ENCODE results near the gene GFAP.

GFAP gene

DNA sequence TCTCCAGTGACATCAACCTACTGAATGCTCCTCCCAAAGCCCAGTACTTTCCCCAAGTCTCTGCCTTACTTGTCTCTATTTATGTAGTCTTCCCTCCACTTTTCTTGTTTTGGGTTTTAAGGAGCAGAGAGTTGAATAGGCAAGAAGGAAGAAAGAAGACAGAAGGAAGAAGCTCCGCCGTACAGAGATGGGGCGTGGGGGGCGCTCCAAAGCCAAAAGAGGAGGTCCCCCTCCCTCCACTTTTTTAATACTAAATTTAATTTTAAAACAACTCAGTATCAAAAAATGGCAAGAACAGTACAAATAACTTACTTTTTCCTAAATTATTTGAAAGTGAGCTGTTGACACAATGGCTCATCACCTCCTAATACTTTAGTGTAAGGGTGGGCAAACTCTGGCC lies 20.7 kb downstream of the GFAP start:
- DNase-seq = no peak

DNA sequence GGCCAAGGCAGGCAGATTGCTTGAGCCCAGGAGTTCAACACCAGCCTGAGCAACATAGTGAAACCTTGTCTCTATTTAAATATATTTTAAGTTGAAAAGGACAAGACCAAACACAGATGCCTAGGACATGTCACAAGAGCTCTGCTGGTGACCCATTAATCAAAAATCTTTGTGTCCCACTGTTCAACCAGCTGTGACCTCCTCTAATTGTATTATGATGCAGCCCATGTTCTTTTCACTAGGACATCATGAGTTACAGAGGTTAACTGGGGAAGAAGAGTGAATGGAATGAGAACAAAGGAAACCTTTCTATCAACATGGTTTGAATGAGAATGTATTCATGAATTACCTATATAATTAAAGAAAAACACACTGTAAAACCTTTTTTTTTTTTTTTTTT lies 23.1 kb downstream of the GFAP start:
- DNase-seq = no peak

DNA sequence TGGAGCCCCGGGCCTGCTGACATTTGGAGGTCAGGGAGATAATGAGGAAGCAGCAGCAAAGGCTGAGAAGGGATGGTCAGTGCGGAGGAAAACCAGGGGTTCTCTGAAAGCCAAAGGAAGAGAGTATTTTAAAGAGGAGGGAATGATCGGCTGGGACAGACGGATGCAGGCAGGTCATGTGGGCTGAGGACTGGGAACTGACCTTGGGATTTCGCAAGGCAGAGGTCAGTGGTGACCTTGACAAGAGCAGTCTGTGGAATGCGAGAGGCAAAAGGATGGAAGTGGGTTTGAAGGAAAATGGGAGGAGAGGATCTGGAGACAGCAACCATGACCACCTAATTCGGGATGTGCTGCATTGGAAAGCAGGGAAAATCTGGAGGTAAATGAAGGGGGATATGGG lies 26.3 kb downstream of the GFAP start:
- no peak for DNase-seq

DNA sequence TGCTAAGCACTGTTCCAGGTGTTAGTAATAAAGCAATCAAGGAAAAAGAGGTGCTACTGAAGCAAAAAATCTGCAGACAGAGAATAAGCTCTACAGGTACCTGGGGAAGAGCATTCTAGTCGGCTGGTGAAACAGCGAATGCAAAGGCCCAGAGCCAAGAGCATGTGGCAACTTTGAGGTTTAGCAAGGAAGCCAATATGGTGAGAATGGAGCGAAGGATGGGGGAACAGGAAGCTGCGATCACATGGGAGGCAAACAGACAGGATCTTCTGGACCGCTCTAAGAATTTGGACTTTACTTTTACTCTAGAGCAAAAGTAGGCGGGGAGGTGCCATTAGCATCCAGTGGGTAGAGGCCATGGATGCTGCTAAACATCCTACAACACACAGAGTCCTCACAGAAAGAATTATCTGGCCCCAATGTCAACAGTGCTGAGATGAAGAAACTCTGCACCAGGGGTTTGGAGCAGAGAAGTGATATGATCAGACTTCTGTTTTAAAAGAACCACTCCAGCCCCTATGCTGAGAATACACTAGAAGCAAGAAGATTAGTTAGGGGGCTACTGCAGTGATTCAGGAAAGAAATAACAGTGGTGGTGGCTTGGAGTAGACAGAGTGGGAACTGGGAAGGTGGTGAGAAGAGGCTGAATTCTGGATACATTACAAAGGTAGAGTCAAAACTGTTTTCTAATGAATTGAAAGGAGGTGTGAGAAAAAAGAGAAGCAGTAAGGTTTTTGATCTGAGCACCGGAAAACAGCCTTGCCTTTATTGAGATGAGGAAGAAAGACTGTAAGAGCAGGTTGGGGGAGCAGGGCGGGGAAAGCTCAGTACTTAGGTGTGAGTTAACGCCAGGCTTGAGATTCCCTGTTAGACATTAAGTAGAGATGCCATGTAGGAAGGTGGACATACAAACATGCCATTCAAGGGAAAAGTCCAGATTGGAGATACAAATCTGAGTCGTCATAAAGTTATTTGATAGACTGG lies 27.0 kb downstream of the GFAP start:
- no peak for DNase-seq

DNA sequence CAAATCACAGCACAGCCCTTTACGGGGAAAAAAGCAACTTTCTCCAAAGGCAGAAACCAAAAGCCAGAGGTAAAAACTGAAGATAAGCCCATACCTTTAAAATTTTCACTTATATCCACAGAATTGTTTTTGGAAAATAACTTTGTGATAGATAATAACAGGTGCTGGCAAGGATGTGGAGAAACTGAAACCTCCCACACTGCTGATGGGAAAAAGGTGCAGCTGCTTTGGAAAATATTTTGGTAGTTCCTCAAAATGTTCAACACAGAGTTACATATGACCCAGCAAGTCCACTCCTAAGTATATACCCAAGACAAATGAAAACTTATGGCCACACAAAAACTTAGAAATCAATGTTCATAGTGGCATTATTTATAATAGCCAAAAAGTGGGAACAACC lies 28.3 kb downstream of the GFAP start:
- DNase-seq = no peak

DNA sequence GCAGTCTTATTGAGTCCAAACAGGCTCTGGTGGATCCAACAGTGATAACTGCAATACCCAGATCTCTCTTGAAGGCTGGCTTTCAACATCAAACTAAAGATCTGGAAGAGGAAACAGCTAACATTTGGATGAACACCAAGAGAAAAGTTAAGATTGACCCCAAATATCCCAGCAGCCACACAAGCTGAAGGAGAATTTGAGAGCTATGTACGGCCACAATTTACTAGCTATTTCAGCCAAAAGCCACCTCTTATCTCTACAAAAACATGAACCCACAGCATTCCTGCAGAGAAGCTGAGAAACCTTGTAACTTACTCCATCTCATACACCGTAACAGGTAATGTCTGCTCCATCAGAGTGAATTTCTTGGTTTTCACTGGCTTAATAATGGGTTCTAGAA lies 30.4 kb downstream of the GFAP start:
- no peak for DNase-seq

DNA sequence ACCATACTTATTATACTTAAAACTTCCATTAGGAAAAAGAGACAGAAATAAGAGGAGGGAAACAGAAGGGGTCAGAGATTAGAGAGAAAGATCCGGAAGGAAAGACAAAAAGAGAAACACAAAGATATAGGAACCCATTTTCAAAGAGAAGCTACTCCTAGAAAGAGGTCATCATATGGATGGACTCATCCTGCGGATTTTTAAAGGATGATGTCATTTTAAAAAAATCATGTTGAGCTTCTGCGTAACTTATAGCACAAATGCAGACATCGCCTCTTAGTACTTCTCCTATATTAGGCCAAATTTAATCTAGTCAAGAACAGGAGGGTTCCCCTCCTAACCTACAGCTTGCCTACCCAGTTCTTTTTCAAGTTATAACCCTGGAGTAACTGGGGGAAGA lies 34.2 kb downstream of the GFAP start:
- no peak for DNase-seq

DNA sequence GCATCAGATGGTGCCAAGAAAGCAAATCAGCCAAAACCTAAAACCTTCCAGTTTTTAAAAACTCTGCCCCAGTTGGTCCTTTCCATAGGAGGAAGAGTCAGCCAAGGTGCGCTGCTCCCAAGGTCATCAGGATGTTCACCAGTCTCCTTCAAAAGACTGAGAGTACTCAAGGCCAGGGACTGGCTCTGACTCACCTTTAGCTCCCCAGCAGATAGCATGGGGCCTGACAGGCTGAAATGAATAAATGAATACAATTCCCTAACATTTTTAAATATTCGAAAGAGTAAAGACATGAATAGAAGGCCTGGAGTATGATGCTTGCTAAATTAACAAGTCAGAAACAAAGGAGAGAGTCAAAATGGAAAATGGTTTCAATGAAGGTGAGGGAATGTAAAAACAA lies 35.2 kb downstream of the GFAP start:
- DNase-seq = no peak

DNA sequence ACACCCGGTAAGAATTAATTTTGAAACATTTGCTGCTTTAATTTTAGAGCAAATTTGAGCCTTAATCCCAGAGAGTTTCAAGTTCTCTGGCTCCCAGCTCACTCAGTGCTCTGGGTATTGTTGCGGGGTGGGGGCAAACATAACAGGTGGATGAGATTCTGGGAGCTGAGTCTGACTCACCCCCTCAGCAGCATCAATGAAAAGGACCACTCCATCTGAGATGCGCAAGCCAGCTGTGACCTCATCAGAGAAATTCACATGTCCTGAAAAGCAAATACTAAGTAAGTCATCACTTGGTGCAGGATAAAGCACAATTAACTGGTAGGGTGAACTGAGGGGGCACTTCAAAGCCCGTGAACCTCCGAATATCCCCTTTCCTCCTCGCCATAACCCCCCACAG lies 35.9 kb downstream of the GFAP start:
- DNase-seq = no peak

DNA sequence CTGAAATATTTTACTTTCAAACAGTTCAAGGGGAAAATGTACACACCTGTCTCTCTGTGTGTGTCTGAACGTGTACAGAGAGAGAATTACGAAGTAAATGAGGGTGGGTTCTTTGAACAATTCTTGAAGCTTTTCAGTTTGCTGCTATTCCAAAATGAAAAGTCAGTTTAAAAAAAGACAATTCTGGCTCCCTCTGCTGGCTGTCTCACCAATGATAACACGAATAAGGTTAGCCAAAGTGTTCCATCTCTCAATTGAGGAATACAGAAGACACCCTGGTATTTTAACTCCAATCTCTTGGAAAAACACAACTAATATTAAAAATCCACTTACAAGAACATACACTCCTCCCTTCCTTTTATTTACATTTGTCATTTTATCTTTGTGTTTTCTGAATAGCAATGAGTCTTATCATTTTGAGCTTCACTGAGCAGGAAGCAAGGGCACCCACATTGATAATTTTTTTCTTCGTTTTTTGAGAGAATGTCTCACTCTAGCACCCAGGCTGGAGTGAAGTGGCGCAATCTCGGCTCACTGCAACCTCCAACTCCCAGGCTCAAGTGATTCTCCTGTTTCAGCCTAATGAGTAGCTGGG lies 36.6 kb downstream of the GFAP start:
- peak; percentile 64 for DNase-seq

DNA sequence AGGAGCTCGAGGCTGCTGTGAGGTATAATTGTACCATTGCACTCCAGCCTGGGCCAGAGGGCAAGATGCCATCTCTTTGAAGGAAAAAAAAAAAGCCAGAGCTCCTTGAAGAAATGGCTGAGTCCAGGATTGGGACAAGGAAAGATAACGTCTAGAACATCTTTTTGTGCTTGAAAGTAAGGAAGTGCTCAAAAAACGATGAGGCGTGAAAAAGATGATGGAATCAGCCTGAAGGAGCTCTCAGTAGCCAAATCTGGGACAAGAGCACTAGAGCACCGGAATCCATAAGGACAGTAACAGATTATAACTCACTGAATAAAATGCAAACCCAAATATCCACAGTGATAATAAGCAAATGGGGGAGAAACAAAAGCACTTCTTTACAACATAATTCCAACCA lies 38.2 kb downstream of the GFAP start:
- no peak for DNase-seq

DNA sequence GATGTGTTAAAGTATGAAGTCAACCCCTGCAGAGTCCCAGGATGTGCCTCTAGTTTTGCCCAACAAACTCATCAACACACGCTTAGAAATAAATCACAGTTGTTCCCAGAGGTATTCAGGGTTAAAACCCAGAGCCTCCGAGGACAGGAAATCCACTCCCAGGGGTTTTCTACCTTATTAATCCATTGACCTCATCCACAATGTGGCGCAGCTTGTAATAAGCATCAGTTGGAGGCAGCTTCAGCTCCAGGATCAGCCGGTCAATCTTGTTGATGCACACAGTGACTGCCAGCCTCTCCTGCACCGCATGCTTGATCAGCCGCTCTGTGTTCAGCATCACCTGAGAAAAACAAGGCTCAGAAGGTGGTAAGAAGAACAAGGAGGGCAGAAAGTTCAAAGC lies 39.5 kb downstream of the GFAP start:
- DNase-seq = no peak

DNA sequence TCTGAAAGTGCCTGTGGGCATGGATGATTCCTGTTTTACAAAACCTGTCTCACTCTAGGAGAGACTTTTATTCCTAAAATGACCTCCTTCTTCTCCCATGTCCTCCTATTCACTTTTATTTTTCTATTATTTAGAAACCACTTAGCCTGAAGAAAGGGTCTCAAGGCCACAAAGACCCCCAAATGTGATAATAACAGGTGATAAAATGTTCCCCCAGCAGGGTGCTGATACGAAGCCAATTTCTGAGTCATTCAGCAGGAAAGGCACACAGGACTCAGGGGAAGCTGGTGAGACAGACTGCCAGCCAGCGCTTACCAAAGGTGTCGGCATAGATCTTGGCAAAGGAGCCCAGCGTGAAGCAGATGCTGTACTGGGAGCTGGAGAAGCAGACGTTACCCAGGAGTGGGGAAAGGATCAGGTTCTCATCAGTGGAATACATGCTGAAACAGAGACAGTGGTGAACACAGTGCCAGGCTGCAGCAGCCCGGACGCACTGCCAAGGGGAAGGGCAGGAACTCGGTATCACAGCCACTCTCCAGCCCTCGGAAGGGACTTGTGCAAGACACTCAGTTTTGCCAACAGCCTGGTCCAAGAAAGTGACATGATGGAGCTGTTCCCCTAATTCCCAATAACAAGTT lies 43.0 kb downstream of the GFAP start:
- peak; percentile 97 for DNase-seq

DNA sequence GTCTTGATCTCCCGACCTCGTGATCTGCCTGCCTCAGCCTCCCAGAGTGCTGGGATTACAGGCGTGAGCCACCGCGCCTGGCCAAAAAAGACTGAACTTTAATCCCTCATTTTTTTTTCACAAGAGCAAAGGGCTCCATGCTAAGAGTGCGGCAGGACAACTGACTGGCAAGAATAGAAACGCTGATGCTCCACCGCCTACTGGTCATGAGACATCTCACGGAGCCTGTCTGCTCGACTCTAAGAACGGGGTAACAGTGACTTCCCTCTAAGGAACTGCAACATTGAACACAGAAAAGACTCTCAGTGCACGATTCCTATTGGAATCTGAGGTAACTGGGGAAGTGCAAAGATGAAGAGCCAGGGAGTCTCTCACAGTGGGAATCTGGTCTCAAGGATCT lies 43.7 kb downstream of the GFAP start:
- no peak for DNase-seq

DNA sequence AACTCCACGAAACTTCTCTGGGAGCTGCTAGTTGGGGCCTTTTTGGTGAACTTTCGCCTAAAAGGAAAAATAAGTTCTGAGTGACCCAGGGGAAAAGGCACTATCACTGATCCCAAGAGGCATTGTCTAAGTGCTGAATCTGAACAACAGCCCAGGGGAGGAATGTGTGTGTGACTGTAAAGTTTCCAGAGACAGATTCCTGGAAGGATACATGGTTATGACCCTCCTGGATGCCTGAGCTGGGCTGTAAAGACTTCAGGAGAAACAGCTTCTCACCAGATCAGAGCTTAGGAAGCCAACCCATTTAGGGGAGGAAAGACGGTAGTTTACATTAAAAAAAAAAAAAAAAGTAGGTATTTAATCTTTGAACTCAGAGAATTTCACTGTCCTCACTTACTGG lies 47.5 kb downstream of the GFAP start:
- DNase-seq = no peak

DNA sequence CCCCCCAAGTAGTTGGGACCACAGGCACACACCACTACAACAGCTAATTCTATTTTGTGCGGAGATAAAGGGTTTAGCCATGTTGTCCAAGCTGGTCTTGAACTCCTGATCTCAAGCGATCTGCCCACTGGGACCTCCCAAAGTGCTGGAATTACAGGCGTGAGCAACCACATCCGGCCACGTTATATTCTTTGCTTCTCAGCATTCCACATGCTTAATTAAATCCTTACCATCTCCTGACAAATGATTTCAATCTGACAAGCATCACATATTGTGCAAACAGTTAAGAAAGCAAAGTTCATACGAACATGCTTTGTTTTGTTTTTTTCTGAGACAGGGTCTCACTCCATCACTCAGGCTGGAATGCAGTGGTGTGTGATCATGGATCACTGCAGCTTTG lies 49.4 kb downstream of the GFAP start:
- DNase-seq = no peak

DNA sequence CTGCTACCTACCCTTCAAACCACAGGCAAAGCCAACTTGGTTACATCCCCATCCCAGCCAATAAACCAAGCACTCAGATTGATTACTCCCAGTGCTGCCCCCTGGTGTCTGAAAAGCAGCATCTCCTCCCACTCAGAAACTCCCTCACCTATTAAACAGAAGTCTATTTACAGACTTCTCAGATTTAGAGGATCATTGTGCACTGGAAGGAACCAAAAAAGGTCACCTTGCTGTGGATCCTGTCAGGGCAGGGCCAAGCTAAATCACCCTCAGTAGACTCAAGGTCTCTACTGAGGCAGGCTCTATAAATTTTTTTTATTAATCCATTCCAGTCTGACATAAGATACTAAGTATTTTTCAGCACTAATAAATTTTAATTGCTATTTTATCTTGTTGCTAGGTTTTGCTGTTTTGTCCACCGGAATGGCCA lies 50.1 kb downstream of the GFAP start:
- DNase-seq = peak; percentile 74

DNA sequence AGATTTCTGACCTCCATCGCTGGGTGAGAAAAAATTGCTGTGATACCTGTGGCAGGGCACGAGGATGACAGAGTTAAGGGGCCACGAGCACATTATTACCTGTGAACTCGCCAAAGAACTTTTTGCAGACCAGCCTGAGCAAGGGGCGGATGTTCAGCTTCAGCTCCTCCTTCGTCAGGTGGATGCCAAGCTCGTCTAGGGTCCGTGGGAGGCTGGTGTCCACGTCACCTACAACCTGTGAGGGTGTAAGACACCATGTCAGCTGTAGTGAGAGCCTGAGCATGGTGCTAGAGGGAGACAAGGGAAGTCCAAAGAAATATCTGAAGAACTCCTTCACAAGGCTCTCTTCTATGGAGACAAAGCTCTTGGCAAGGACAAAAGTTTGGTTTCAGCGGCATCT lies 50.5 kb downstream of the GFAP start:
- no peak for DNase-seq

DNA sequence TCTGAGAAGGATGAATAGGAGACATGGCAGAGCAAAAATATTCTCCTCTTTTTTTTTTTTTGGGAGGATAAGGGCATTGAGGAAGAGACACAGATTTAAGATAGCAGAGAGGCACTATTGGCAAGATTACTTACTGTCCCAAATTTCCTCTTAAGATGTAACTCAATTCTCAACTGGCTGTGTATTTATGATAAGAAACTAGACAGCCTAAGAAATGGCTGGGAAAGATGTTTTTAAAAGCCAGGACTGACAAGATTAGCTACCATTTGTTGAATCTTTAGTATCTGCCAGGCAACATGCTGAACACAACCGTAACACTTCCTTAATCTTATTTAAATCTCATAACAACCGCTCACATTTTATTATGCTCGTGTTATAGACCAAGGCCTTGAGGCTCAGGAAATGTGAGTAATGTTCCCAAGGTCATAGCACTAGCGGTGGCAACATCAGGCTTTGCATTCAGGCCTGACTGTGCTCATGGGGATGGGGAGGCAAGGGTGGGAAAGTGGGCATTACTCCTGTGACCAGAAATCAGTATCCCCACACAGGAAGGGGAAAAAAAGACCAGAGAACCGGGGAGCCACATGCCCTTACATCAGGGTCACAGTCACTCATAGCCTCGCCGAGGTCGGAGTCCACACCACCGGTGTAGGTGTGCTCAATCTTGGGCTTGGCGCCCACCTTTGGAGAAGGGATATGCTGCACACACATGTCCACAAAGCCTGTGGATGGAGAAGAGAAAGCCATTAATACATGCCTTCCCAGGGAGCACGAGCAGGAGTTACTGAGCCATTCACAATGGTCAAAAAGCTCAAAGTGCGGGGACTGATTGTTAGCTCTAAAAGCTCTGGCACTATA lies 52.0 kb downstream of the GFAP start:
- no peak for DNase-seq

DNA sequence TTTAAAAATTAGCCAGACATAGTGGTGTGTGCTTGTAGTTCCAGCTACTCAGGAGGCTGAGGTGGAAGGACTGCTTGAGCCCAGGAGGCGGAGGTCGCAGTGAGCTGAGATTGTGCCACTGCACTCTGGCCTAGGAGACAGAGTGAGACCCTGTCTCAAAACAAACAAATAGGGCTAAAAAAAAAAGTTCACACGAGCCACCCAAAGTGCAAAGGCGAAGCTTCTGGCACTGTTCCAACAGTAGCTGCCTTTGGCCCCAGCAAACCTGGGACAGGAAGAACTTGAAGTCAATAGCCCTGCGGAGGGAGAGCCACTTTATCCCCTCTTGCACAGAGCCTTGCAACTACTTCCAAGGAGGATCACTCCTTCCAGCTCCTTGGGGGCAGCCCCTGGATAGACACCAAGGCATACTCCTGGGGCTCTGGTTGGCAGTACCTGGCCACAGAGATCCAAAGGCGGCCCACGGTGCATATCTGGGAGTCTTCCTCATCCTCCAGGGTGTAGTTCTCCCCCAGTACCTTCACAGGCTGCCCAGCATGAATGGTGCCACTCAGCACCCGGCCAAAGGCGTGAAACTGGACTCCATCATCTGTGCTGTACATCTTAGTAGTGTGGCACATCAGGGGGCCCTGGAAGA lies 52.9 kb downstream of the GFAP start:
- no peak for DNase-seq

DNA sequence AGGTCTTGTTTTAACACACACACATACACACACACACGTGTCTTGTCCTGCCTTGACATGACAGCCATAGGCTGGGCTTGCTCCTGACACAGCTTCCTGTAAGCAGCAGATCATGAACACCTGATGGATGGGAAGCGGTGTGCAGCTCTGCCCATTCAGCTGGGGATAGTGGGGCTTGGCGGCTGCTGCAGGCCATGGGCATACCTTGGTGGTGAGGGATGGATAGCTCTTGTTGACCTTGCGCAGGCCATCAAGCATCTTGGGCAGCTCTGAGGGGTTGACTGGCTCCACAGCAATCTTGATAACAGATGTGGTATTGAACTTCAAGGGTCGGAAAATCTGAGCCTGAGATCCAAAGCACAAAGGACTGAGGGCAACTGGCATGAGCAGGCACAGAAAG lies 55.6 kb downstream of the GFAP start:
- DNase-seq = no peak

DNA sequence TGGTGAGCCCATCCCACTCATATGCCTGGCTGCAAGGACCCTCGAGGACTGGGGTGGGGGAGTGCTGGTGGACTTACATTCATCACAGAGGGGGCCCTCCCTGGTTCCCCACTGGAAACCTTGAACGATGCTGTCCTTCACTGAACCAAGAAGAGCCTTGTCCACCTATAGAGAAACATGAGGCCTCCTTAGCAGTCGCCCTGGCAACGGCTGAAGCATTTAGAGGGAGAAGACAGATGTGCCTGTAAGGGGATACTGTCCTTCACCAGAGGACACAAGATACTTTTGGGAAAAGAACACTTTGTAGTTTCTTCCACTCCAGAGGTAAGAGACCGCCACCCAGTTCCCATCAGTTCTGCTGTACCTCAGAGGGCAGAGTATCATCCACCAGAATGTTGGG lies 61.1 kb downstream of the GFAP start:
- no peak for DNase-seq

Measured in NCI-H2227 treated with DMSO at 0.1 percent for 48 hours (cell line).